Left colon (tissue), 2 donors: Measurements from ENCODE around the gene CPVL. TPM values are rescaled to one million over a fixed set of nuclear protein-coding genes. Genes with fewer than 3 reads are reported as not detected.

Experiments
- ATAC-seq: fragments of 200-7000 bp; cut with Tn5 transposase; one replicate; pipeline ENCODE4 v1.9.1; 2020; ENCODE audit warnings: mild to moderate bottlenecking, moderate library complexity
- DNase-seq, 2 donors: peaks; one replicate each; pipeline ENCODE4 v3.0.0-alpha.2; 2020
- intact Hi-C, 2 donors: fragments of 100-400 bp; cut with DNase I in 1 of 2; cut with micrococcal nuclease in 1 of 2; formaldehyde crosslinking; loops; one replicate each; pipeline versions ENCODE4 v1.11.2 to v1.14.0; 2022; cut with DNase I, micrococcal nuclease
- total RNA-seq, 2 donors: library from RNA; stranded (reverse); fragmentation: NEBNext Ultra II Directional; extraction: Animal tissue kit (Norgen Biotek cat#: 25700); gene quantifications; one replicate each; pipeline ENCODE4 v1.2.1, GENCODE V29; 2021
- donor health status: DM: no; HTN: no; CAD: no.
- donor health status: DM: yes; HTN: yes; CAD: no.

The CPVL gene
- total RNA-seq, 2 donors from 2014 or later = 4.7 to 18.4 TPM

GRCh38 chr7:28998105-28998504, 148.2 kb downstream of the CPVL start:
- DNase-seq = no peak
- ATAC-seq = no peak
- intact Hi-C loops = no loop called here

- ATAC-seq (no peak), DNase-seq (no peak)
- intact Hi-C loops = no loop called here
Observed at GRCh38 chr7:28996836-28997235, 149.5 kb downstream of the CPVL start.

- intact Hi-C loops = no loop called here
- DNase-seq (no peak), ATAC-seq (no peak)
Observed at GRCh38 chr7:28993371-28993770, 153.0 kb downstream of the CPVL start.

- intact Hi-C loops = no loop called here
- DNase-seq = no peak
- no peak for ATAC-seq
Observed at GRCh38 chr7:28992798-28993197, 153.5 kb downstream of the CPVL start.

- intact Hi-C loops = no loop called here
- no peak for ATAC-seq
- no peak for DNase-seq
Observed at GRCh38 chr7:28990200-28990960, 156.0 kb downstream of the CPVL start.

- intact Hi-C loops = no loop called here
- ATAC-seq = no peak
- no peak for DNase-seq
Observed at GRCh38 chr7:28989211-28989980, 156.9 kb downstream of the CPVL start.

GRCh38 chr7:28988810-28989209, 157.5 kb downstream of the CPVL start:
- ATAC-seq (no peak), DNase-seq (no peak)
- intact Hi-C loops = no loop called here

GRCh38 chr7:28988091-28988490, 158.2 kb downstream of the CPVL start:
- no peak for ATAC-seq
- intact Hi-C loops = no loop called here
- no peak for DNase-seq

- intact Hi-C loops = no loop called here
- no peak for DNase-seq
- ATAC-seq = no peak
Observed at GRCh38 chr7:28986765-28987110, 159.6 kb downstream of the CPVL start.

GRCh38 chr7:28986028-28986764, 160.1 kb downstream of the CPVL start:
- intact Hi-C loops = no loop called here
- ATAC-seq = no peak

GRCh38 chr7:28984631-28985030, 161.7 kb downstream of the CPVL start:
- intact Hi-C loops = no loop called here
- ATAC-seq = no peak
- peak; percentile 27 to 32 for DNase-seq

More at GRCh38 chr7:28986028-28986764, 160.1 kb downstream of the CPVL start:
- DNase-seq = no peak

GRCh38 chr7:28984217-28984616, 162.1 kb downstream of the CPVL start:
- intact Hi-C loops = no loop called here
- ATAC-seq = no peak
- no peak for DNase-seq

GRCh38 chr7:28983396-28984190, 162.7 kb downstream of the CPVL start:
- intact Hi-C loops = no loop called here
- DNase-seq (no peak), ATAC-seq (no peak)

GRCh38 chr7:28981161-28981465, 165.2 kb downstream of the CPVL start:
- no peak for ATAC-seq
- DNase-seq = no peak
- intact Hi-C loops = no loop called here

- intact Hi-C loops = no loop called here
- DNase-seq (no peak), ATAC-seq (no peak)
Observed at GRCh38 chr7:28980451-28981160, 165.7 kb downstream of the CPVL start.

- intact Hi-C loops = no loop called here
- ATAC-seq (no peak), DNase-seq (no peak)
Observed at GRCh38 chr7:28979776-28980175, 166.6 kb downstream of the CPVL start.

- intact Hi-C loops = no loop called here
- ATAC-seq = no peak
- DNase-seq = no peak
Observed at GRCh38 chr7:28977881-28978280, 168.5 kb downstream of the CPVL start.

- intact Hi-C loops = no loop called here
- DNase-seq (no peak), ATAC-seq (no peak)
Observed at GRCh38 chr7:28976022-28976421, 170.3 kb downstream of the CPVL start.

GRCh38 chr7:28973591-28973990, 172.7 kb downstream of the CPVL start:
- intact Hi-C loops = no loop called here
- ATAC-seq (no peak), DNase-seq (no peak)
